PC-9 (cell line): ENCODE results near the gene SLC35A5.

Source experiments
- CTCF ChIP-seq: fragments of 200-600 bp; sonication (generic); conservative IDR thresholded peaks from 2 replicates; pipeline ENCODE4 v1.6.1; 2017; ENCODE audit warnings: mixed run types, antibody characterized with exemption, mild to moderate bottlenecking, moderate library complexity
- EZH2 ChIP-seq: fragments of 200-600 bp; sonication (generic); IDR thresholded peaks from 2 replicates; pipeline ENCODE4 v1.8.0; 2017; ENCODE audit warnings: antibody characterized with exemption, low read depth

GRCh38 chr3:112602217-112602838 is 40.5 kb downstream of the SLC35A5 start:
- no peak for TF ChIP-seq CTCF
- no peak for TF ChIP-seq EZH2
